LNCAP (cell line): Measurements from ENCODE around the gene GLIS2.

Experiments used
- CTCF ChIP-seq: fragments of 450-650 bp; IDR thresholded peaks from 2 replicates; pipeline ENCODE4 v1.5.1; 2017; ENCODE audit warnings: mild to moderate bottlenecking

Gene GLIS2

GRCh38 chr16:4338125-4338582 lies 22.3 kb downstream of the GLIS2 start:
- no peak for TF ChIP-seq CTCF

DNA sequence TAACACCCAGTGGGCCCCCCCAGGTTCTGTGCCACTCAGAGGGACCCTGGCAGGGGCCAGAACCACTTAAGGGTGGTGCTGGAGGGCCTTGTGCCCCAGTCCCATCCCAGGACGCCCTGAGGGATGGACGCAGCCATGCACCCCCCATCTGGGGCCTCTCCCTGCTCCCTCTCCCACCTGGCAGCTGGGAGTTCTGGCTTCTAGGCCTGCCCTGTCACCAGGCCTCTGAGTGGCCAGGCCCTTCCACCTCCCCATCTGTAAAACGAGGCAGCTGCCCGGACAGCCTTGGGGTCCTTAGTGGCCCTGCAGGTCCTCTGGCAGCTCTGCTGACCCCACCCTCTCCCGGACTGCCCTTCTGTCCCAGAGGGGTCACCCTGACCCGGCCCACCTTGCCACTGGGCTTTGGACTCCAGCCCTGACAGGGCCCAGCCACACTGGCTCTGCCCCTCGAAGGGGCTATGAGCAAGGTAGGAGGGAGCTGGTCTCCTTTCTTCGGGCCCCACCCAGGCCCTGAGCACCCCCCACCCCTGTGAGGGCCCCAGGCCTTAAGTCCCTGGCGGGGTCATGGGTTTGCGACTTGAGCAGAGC lies 22.9 kb downstream of the GLIS2 start:
- no peak for TF ChIP-seq CTCF

DNA sequence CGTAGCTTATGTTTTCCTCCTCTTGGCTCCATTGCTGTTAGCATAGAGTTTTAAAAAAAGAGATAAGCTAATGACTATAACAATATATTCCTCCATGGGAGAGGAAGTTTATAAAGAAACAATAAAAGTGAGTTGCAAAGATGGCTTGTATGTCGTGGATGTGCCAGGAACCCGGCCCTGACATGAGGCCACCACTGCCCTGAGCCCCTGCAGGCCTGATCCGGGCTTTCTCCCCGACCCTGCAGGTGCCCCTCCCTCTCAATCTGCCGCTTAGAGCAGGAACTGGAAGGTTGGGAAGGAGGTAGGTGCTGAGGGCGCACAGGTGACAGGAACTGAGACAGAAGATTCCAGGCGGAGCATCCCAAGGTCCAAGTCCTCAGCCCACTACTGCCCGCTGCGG lies 23.6 kb downstream of the GLIS2 start:
- no peak for TF ChIP-seq CTCF

DNA sequence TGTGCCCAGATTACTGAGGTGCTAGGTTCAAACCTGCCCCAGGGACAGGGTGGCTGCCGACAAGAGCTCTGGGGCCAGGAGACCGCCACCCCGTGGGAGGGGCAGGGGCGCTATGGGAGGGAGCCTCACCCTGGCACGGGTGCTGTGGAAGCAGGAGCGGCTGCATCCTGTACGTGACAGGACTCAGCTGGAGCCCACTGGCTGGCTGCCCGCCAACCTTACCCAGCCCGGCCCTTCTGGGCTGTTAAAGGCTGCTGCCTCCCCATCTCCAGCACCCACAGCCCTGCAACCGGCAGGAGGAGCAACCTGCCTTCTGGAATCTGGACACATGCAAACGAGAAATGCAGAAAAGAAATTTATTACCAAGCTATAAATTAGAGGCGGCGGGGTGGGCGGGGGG lies 24.0 kb downstream of the GLIS2 start:
- no peak for TF ChIP-seq CTCF

DNA sequence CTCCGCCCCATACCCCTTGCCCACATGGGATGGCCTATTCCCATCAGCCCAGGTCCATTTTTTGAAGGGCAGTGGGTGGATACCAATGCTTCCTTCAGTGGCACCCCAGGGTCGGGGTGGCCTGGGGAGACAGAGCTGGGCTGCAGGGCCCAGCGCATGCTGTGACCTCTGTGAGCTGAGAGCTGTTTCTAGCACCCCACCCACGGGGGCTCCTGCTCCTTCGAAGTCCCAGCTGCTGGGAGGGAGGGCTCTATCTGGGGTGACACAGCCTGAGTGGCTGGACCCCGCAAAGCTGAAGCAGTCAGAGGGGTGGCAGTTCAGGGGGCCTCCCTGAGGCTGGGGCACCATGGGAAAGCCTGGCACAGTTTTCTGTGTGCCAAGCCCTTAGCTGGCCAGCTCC lies 24.6 kb downstream of the GLIS2 start:
- no peak for TF ChIP-seq CTCF

GRCh38 chr16:4341250-4341649 lies 25.4 kb downstream of the GLIS2 start:
- TF ChIP-seq CTCF: no peak

GRCh38 chr16:4342866-4343744 lies 27.2 kb downstream of the GLIS2 start:
- no peak for TF ChIP-seq CTCF
